Medulla oblongata (tissue), 1 donor: ENCODE measurements around the gene KIRREL1.

Source experiments
- DNase-seq: peaks from one replicate; pipeline ENCODE4 v3.0.0-alpha.2; 2015; ENCODE audit errors: extremely low spot score

The KIRREL1 gene

GRCh38 chr1:158071138-158071537, 77.7 kb downstream of the KIRREL1 start:
- no peak for DNase-seq

GRCh38 chr1:158075078-158075477, 81.6 kb downstream of the KIRREL1 start:
- no peak for DNase-seq

GRCh38 chr1:158076441-158076840, 83.0 kb downstream of the KIRREL1 start:
- DNase-seq, result no peak

- DNase-seq, result no peak
Measured at GRCh38 chr1:158077411-158078256, 84.2 kb downstream of the KIRREL1 start.

- no peak for DNase-seq
Measured at GRCh38 chr1:158078569-158079080, 85.2 kb downstream of the KIRREL1 start.

- DNase-seq, result no peak
Measured at GRCh38 chr1:158080066-158080465, 86.6 kb downstream of the KIRREL1 start.

GRCh38 chr1:158084336-158084735, 90.9 kb downstream of the KIRREL1 start:
- no peak for DNase-seq

GRCh38 chr1:158084747-158085146, 91.3 kb downstream of the KIRREL1 start:
- no peak for DNase-seq

- DNase-seq, result peak; percentile 72
Measured at GRCh38 chr1:158087320-158087927, 94.0 kb downstream of the KIRREL1 start.

- DNase-seq, result no peak
Measured at GRCh38 chr1:158089476-158089875, 96.0 kb downstream of the KIRREL1 start.

GRCh38 chr1:158089925-158090637, 96.6 kb downstream of the KIRREL1 start:
- no peak for DNase-seq

GRCh38 chr1:158093376-158093775, 99.9 kb downstream of the KIRREL1 start:
- no peak for DNase-seq

- no peak for DNase-seq
Measured at GRCh38 chr1:158094571-158094970, 101.1 kb downstream of the KIRREL1 start.

- peak; percentile 16 for DNase-seq
Measured at GRCh38 chr1:158095737-158096335, 102.4 kb downstream of the KIRREL1 start.

- DNase-seq, result no peak
Measured at GRCh38 chr1:158098256-158098655, 104.8 kb downstream of the KIRREL1 start.

GRCh38 chr1:158099185-158099584, 105.7 kb downstream of the KIRREL1 start:
- no peak for DNase-seq

- no peak for DNase-seq
Measured at GRCh38 chr1:158100498-158100897, 107.1 kb downstream of the KIRREL1 start.

- DNase-seq, result no peak
Measured at GRCh38 chr1:158101455-158101854, 108.0 kb downstream of the KIRREL1 start.

GRCh38 chr1:158101927-158102326, 108.5 kb downstream of the KIRREL1 start:
- no peak for DNase-seq

GRCh38 chr1:158102881-158103674, 109.6 kb downstream of the KIRREL1 start:
- no peak for DNase-seq

GRCh38 chr1:158103861-158104522, 110.5 kb downstream of the KIRREL1 start:
- no peak for DNase-seq
